Measurements from ENCODE around the gene MYO15A.

The MYO15A gene

DNA sequence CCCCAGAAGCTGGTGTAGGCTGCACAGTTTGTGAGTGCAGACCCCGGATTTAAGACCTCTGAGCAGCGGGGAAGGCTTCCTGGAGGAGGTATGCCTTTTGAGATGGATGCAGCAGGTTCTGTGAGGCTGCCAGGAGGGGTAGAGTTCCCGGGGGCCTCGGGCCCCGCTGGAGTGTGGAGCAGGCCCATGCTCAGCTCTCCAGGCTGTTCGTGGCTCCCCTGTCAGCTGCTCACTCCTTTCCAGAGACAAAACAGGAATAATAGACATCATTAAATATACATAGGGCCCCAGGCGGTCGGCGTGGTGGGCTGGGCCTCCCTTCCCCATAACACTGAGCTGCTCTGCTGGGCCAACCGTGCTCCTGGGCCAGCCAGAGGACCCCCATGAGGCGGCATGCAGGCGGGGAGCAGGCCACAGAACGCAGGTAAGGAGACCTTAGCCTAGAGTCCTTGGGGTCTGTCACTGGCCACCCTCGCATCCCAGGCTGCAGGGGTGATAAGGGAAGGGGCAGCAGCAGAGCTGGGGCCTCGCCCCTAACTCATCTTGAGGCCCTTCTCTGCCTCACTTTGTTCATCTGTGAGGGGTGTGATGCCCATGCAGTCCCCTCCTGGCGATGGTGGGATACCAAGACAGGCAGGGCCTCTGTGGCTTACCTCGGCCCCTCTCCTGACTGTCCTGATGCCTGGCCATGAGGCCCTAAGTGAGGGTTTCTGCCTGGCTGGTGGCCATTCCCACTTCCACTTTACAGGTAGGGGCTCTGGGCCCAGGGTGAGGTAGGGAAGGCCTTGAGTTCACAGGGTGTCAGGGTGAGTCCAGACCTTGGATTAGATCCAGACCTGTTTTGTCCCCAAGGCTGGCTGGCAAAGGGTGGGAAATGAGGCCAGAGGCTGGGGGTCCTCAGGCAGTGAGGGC, at the start of gene MYO15A:
TSS of gene MYO15A (plus strand) at position 356 of the 912 bp plus-strand sequence. CDS start 10,045 bp downstream, outside the sequence.
- no peak for DNase-seq

- DNase-seq = no peak
Measured at GRCh38 chr17:18059283-18059682, 49.3 kb upstream of the MYO15A start.

DNA sequence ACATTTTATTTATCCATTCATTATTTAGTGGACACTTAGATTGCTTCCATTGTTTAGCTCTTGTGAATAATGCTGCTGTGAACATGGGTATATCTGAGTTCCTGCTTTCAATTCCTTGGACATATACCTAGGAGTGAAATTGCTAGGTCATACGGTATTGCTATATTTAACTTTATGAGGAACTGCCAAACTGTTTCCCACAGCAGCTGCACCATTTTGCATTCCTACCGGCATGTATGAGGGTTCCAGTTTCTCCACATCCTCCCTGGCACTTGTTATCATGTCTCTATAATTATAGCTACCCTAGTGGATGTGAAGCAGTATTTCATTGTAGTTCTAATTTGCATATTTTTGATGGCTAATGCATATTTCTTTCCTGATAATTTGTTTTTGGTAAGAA, 44.5 kb upstream of the MYO15A start:
- no peak for DNase-seq

DNA sequence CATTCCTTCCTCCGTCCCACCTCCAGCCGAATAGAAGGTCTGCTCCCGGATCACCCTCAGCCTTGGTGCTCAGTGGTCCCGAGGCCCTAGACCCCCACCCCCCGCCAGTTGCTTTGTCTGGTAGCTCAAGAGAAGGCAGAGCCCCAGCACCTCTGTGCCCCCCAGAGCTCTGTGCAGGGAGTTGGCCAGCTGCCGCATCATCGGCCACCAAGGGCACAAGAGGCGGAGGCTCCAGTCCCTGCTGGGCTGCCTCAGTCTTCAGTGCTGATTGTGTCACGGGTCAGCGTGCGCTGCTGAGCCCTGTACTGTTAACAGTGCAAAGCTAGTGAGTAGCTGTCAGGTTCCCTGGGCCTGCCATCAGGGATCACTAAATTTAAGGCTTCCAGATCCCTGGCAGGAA, 43.0 kb upstream of the MYO15A start:
- DNase-seq = no peak

DNA sequence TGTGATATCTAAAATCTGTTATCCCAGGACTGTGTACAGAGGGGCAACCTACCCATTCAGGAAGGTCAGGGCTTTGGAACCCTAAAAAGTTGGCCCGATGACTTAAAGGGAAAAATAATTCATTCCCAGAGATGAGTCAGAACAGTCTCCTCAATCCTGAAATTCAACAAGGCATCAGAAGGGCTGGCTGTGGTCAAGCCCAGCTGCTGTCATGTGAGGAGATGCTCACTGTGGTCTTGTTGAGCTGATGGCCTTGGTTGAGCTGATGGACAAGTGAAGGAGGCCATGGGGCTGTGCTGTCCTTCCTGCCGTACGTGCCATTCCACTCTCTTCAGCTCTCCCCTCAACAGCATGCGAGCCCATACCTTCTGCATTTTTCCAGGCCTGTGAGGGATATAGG, 41.7 kb upstream of the MYO15A start:
- DNase-seq = no peak

- no peak for DNase-seq
Measured at GRCh38 chr17:18069101-18069500, 39.5 kb upstream of the MYO15A start.

GRCh38 chr17:18070861-18071340, 37.7 kb upstream of the MYO15A start:
- peak; percentile 87 for DNase-seq

DNA sequence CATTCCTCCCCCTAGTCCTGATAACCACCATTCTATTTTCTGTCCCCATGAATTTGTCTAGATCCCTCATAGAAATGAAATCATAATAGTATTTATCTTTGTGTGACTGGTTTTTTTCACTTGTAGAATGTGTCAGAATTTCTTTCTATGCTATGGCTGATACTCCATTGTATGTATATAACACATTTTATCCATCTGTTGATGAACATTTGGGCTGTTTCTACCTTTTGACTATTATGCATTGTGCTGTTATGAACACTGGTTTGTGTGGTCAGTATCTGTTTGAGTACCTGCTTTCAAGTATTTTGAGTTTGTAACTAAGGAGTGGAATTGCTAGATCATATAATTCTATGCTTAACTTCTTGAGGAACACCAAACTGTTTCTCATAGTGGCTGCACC, 36.8 kb upstream of the MYO15A start:
- DNase-seq = no peak

DNA sequence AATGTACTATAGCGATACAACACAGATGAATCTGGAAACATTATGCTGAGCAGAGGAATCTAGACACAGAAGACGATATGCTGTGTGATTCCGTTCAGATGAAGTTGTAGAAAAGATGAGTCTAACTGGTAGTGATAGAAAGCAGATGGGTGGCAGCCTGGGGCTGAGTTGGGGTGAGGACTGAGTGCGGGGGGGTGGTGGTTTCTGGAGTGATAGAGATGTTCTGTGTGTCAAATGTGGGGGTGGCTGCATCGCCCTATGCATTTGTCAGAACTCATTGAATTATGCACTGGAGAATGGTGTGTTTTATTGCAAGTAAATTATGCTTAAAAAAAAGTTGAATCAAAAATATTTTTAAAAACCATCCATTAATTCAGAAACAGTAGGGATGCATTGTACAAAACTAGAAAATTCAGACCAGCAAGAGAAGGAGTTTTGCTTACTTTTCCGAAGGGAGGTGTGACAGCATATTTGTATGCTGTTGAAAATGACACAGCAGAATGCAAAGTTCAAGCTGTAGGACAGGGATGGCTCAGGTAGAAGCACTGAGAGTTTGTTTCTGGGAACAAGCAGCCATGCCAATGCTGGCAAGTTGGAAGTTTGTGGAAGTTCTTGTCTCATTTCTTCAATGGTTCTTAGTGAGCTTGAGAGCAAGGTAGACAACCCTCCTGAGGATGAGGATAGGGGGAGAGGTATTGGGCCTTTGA, 33.8 kb upstream of the MYO15A start:
- no peak for DNase-seq

GRCh38 chr17:18076936-18077335, 31.6 kb upstream of the MYO15A start:
- DNase-seq = no peak

DNA sequence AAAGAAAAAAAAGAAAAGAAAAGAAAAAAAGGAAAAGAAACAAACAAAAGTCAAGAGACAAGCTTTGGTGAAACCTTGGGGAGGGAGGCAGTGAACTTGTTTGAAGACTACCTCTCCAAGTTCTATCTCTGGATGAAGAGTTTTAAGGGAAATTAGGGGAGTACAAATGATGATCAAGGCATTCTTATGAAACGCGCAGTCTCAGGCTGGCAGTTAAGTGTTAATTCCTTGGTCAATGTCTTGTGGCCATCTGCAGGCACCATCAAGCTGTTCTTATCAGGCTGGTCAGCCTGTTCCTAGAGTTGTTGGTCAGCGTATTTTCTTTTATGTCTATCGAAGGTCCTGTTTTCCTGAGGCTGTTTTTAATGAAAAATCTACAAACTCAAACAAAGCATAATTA, 29.0 kb upstream of the MYO15A start:
- no peak for DNase-seq

GRCh38 chr17:18084256-18084655, 24.3 kb upstream of the MYO15A start:
- no peak for DNase-seq

DNA sequence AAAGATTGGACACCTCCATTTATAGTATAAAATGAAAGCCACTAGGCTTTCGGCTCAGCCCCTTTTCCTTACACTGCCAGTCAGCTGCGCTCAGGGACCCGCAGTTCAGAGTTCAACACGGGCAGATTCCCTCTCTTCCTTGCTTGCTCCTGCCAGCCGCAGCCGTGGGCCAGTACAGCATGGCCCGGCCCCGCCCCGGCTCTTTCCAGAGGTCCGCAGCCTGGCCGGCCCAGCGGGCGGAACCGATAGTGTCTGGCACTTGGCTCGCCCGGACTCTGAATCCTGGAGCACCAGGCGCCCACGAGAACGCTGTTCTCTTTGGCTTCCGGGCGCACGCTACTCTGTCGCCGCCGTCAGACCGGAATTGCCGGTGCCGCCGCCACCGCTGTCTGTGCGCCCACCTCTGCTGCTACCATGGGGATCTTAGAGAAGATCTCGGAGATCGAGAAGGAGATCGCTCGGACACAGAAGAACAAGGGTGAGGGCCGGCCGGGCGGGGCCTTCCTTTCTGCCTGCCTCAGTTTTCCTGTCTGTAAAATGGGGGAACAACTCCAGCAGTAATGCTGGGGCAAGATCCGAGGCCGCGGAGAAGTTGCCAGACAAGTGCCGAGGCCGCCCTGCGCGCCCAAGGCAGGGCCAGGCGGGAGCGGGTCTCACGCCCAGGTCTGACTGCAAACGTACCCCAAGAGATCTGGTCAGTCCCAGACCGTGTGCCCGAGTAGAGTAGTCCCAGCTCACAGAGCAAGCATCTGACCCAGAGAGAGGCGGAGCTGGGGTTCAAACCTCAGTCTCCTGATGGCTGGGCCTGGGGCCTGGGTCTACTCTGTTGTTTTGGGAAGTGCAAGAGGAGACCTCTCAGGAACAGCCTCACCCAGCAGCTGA, 20.7 kb upstream of the MYO15A start, which contains the start of gene DRG2:
TSS of gene DRG2 (plus strand) at position 339 of the 882 bp plus-strand sequence. CDS start at position 415, 76 bp downstream.
- DNase-seq = peak; percentile 96

DNA sequence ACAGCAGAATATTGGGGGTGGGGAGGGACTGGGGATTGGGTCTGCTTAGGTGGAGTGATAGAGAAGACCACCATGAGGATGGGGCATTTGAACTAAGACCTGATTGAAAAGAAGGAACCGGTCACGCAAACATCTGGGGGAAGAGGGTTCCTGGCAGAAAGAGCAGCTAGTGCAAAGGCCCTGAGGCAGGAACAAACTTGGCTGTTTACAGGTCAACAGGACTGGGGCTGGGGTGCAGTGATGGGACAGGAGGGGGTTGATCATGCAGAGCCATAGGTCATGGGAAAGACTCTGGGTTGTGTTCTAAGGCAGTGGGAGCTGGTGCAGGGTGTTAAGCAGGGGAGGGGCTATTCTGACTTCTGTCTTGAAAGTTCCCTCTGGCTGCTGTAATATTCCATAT, 18.9 kb upstream of the MYO15A start:
- DNase-seq = no peak

DNA sequence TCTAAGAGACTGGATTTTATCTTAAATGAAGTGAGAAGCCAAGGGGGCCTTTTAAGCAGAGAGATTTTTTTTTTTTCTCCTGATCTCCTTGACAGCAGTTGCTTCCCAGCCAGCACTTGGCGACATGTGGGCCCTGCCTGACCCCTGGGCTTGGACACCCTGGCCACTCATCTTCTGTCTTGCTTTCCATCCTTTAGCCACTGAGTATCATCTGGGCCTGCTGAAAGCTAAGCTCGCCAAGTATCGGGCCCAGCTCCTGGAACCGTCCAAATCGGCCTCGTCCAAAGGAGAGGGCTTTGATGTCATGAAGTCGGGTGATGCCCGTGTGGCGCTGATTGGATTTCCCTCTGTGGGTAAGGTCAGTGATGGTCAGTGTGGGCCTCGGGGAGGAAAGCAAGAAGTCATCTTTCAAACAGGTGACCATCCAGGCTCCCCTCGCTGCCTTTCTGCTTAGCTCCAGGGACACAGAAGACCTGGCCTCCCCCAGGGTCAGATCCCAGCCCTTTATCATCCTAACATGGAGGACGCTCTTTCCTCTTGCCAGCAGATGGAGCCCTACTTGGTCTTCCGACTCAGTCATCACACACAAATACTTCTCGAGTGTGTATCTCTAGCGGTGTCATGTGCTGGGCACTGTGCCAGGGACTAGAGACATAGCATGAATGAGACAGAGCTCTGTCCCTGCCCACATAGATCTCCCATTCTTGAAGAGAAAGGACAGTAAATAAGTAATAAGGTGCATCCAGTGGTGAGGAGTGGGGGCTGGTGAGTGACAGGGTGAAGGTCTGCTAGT, 14.7 kb upstream of the MYO15A start:
- DNase-seq = peak; percentile 76

DNA sequence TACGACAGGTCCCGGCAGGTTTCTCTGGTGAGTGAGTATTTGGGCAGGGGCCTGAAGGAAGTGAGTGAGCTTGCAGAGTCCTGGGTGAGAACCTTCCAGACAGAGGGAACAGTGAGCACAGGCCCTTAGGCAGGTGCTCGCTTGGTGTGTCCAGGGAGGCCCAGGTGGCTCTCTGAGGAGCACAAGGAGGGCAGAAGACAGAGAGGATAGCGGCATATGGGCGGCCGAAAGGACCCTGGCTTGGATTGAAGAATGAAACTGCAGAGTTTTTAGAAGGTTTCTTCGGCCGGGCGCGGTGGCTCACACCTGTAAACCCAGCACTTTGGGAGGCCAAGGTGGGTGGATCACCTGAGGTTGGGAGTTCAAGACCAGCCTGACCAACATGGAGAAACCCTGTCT, 14.1 kb upstream of the MYO15A start:
- DNase-seq = no peak

DNA sequence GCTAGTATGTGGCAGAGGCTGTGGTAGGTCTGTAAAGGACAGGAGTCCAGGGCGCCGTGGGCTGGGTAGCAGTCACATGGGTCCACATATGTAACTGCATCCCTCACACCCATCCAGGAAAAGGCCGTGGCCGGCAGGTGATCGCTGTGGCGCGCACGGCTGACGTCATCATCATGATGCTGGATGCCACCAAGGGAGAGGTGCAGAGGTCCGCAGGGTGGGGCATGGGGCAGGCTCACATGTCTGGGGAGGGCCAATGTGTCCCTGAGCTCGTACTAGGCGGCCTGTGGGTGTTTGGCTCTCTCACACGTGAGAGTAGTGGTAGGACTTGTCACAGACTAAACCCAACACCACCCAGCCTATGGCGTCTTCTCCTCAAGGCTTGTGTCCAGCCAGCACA, 9.0 kb upstream of the MYO15A start:
- no peak for DNase-seq

DNA sequence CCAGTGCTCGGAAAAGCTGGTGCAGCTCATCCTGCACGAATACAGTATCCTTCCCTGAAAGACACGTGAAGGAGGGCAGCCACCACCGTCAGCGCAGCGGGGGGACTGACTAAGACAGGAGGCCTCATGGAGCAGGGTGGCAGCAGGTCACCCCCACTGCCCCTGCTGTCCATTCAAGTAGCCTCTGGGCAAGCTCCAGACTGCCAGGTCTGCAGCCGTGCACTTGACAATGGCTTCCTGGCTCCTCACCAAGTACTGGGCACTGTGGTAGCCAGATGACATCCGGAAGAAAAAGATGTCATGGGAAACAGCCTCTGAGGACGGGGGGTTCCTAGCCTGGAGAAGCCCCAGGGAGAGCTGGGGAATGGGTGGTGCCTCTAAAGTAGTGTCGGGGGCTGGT, 7.9 kb upstream of the MYO15A start:
- no peak for DNase-seq

DNA sequence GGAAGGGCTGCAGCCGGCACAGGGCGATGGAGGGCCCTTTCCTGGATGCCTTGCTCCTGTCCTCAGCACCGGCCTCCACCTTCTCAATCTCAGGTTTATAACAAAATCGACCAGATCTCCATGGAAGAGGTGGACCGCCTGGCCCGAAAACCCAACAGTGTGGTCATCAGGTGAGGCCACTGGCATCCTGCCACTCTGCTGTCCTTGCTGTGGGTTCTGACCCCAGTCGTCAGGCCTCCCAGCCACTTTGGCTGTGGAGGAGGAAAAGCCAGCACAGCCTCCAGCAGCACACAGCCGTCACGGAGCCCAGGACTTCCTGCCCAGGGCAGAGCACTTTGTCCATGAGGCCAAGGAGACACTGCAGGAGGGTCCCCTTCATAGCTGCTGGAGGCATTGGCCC, 6.7 kb upstream of the MYO15A start:
- no peak for DNase-seq

DNA sequence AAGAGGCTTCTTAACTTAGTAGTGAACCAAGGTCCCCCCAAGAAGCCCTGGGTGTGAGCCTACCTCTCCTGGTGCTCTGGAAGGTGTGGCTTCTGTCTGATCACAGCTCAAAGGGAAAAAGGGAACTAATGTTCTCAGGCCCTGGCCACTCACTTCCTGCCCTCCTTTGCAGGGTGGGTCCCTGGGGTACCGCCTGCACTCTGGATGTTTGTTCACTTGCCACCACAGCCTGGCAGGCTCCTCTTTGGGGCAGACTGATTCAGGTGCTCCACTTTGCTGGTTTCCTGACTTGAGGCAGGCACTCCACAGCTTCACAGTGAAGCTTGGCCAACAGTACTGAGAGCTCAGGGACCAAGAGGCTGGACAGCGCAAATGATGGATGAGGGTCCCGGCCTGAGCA, 5.9 kb upstream of the MYO15A start:
- no peak for DNase-seq

DNA sequence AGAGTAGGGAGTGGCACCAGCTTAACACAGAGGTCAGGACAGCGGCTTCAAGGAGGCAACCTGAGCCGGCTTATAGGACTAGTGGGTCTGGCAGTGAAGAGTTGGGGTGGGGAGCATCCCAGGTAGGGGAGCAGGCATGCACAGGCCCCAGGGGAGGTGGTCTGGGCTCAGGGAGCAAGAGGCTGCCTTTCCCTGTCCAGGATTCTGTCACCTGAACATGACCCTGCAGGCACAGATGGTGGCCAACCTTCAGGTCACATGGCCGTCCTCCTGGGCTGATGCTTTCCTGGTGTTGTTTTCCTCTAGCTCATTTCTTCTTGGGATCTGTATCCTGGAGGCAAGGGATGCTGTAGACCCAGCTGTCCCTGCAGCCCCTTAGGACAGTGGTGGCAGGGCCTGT, 3.5 kb upstream of the MYO15A start:
- DNase-seq = no peak

GRCh38 chr17:18105595-18105994, 3.0 kb upstream of the MYO15A start:
- DNase-seq = no peak
